ENCODE measurements around the gene CENPE.
A peak's percentile ranks its signal among the peaks of the same experiment; 100 is the strongest.
"Not testable (repeated sequence)": the region's sequence is repeated elsewhere in the genome, so short reads cannot be mapped to it uniquely, and the experiment has no call there.

CENPE gene

DNA sequence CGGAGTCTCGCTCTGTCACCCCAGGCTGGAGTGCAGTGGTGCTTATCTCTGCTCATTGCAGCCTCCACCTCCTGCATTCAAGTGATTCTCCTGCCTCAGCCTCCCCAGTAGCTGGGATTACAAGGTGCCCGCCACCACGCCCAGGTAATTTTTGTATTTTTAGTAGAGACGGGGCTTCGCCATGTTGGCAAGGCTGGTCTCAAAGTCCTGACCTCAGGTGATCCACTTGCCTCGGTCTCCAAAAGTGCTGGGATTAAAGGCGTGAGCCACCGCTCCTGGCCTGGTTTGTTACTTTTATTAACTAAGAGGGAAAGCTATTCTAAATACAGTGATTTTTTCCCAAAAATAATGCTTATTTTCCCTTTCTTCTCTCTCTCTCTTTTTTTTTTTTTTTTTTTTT lies 866 bp upstream of the CENPE start:
- TF ChIP-seq, protein P1, sequence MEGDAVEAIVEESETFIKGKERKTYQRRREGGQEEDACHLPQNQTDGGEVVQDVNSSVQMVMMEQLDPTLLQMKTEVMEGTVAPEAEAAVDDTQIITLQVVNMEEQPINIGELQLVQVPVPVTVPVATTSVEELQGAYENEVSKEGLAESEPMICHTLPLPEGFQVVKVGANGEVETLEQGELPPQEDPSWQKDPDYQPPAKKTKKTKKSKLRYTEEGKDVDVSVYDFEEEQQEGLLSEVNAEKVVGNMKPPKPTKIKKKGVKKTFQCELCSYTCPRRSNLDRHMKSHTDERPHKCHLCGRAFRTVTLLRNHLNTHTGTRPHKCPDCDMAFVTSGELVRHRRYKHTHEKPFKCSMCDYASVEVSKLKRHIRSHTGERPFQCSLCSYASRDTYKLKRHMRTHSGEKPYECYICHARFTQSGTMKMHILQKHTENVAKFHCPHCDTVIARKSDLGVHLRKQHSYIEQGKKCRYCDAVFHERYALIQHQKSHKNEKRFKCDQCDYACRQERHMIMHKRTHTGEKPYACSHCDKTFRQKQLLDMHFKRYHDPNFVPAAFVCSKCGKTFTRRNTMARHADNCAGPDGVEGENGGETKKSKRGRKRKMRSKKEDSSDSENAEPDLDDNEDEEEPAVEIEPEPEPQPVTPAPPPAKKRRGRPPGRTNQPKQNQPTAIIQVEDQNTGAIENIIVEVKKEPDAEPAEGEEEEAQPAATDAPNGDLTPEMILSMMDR (IDR thresholded peaks at IDR 0.05; ENCODE audit: low read depth, low read length, missing control alignments): no peak
- DNase-seq (ENCODE audit: extremely low read depth, low read depth): no peak
- peak overlapping the region; percentile 92 for H3K4me3 ChIP-seq (replicated peaks; ENCODE audit: low read depth, low read length)

GRCh38 chr4:103197765-103198110 lies 405 bp downstream of the CENPE start:
- peak overlapping the region; percentile 92 for H3K4me3 ChIP-seq (replicated peaks; ENCODE audit: low read depth, low read length)
- TF ChIP-seq, protein P1 (IDR thresholded peaks at IDR 0.05; ENCODE audit: low read depth, low read length, missing control alignments): no peak
- no peak for DNase-seq (ENCODE audit: extremely low read depth, low read depth)

DNA sequence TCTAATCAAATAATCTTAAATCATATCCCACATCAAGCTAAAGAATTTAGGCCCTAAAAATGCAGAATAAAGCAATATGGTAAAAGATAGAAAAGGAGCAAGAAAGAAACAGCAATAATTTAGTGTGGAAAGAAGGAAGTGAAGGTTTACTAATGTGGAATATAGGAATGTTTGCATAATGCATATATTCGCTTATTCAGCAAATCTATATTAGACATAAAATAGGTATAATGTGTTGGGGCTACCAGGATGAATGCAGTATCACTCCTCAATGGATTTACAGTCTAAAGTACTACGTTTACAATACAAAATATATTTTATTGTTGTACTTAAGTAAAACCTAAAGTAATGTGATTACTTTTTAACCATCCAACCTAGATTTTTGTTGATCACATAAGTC lies 4.7 kb downstream of the CENPE start:
- TF ChIP-seq, protein P1 (IDR thresholded peaks at IDR 0.05; ENCODE audit: low read depth, low read length, missing control alignments): no peak
- DNase-seq (ENCODE audit: extremely low read depth, low read depth): no peak
- no peak overlapping the region for H3K4me3 ChIP-seq (replicated peaks; ENCODE audit: low read depth, low read length)

GRCh38 chr4:103171006-103171405 lies 27.1 kb downstream of the CENPE start:
- H3K4me3 ChIP-seq (replicated peaks; ENCODE audit: low read depth, low read length): no peak overlapping the region
- no peak for DNase-seq (ENCODE audit: extremely low read depth, low read depth)
- TF ChIP-seq, protein P1 (IDR thresholded peaks at IDR 0.05; ENCODE audit: low read depth, low read length, missing control alignments): no peak

DNA sequence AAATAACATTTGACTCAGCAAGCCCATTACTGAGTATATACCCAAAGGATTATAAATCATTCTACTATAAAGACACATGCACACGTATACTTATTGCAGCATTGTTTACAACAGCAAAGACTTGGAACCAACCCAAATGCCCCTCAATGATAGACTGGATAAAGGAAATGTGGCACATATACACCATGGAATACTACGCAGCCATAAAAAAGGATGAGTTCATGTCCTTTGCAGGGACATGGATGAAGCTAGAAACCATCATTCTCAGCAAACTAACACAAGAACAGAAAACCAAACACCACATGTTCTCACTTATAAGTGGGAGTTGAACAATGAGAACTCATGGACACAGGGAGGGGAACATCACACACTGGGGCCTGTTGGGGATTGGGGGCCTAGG lies 28.4 kb downstream of the CENPE start:
- H3K4me3 ChIP-seq (replicated peaks; ENCODE audit: low read depth, low read length); DNase-seq (ENCODE audit: extremely low read depth, low read depth): not testable (repeated sequence)

- TF ChIP-seq, protein P1 (IDR thresholded peaks at IDR 0.05; ENCODE audit: low read depth, low read length, missing control alignments): no peak
- DNase-seq (ENCODE audit: extremely low read depth, low read depth): no peak
These were observed 29.1 kb downstream of the CENPE start for GRCh38 chr4:103168993-103169392.

GRCh38 chr4:103162176-103162575 lies 36.0 kb downstream of the CENPE start:
- no peak overlapping the region for H3K4me3 ChIP-seq (replicated peaks; ENCODE audit: low read depth, low read length)
- TF ChIP-seq, protein P1 (IDR thresholded peaks at IDR 0.05; ENCODE audit: low read depth, low read length, missing control alignments): no peak
- no peak for DNase-seq (ENCODE audit: extremely low read depth, low read depth)

More at GRCh38 chr4:103168993-103169392, 29.1 kb downstream of the CENPE start:
- H3K4me3 ChIP-seq (replicated peaks; ENCODE audit: low read depth, low read length): no peak overlapping the region
